ENCODE results near the gene PRPF39.
"Not testable (repeated sequence)": the region's sequence is repeated elsewhere in the genome, so short reads cannot be mapped to it uniquely, and the experiment has no call there.

PRPF39 gene

DNA sequence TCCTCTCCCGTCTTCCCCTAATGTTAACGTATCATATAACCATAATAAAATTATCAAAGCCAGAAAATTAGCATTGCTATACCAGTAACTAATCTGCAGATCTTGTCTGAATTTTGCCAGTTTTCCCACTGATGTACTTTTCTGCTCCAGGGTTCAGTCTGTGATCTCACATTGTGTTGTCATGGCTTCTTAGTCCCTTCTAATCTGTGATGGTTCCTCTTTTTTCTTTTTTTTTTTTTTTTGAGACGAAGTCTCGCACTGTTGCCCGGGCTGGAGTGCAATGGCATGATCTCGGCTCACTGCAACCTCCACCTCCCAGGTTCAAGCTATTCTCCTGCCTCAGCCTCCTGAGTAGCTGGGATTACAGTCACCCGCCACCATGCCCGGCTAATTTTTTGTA lies 58.2 kb downstream of the PRPF39 start:
- not testable (repeated sequence) for DNase-seq

DNA sequence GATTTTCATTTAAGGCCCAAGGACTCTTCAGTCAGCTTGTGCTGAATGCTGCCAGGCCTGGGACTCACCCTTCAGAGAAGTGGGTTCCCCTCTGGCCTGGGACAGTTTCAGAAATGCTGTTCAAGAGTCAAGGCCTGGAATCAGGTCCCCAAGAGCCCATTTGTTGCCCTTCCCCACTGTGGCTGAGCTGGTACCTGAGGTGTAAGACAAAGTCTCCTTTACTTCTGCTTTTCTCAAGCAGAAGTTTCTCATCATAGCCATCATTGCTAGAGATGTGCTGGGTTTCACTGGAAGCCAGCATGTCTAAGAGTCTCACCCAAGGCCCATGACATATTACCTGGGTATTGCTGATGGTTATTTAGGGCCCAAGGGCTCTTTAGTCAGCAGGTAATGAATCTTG lies 60.7 kb downstream of the PRPF39 start:
- DNase-seq, result no peak

DNA sequence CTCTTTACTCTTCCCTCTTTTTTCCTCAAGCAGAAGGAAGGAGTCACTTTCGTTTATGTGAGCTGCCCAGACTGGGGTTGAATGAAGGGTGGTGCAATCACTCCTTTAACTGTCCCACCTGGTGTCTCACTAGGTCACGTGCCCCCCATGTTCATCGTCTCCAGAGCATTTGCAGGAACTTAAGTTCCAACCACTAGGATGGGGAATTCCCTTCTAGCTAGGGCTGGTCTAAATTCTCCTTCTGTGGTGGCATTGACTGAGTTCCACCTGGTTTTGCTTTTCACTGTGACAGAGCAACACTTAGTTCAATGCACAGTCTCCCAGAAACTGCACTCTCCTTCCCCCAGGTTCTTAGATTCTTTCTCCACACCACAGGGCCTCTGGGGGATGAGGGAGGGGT lies 61.3 kb downstream of the PRPF39 start:
- DNase-seq, result no peak

DNA sequence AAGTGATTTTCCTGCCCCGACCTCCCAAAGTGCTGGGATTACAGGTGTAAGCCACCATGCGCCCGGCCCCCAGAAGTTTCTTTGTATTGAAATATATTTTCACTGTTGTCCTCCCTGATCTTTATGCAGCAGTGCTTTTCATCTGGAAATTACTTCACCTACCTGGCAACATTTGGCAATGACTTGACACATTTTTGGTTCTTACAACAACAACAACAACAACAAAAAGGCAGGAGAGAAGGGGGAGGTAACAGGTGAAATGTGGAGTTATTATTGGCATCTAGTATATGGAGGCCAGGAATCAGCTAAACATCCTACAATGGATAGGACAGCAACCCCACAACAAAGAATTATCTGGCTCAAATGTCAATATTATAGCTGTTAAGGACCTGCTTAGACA lies 65.7 kb downstream of the PRPF39 start:
- no peak for DNase-seq

DNA sequence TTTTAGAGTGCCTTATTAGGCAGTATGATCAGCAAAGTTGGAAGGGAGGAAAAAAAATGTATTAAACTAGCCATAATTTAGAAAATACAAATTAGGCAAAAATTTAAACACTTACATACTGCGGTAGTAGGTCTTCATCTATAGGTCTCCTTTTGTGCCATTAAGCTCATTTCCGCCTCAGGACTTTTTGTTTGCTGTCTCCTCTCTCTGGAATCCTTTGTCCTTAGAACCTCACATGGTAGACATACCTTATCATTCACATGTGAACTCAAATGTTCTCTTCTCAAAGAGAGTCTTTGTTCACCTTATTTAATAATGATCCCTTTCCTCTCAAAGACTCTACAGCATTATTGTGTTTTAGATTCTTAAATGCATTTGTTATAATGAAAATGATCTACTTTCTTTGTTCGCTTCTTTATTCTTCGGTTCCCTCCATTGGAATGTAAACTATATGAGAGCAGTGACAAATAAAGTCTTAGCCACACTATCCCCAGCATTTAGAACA lies 66.5 kb downstream of the PRPF39 start:
- no peak for DNase-seq

DNA sequence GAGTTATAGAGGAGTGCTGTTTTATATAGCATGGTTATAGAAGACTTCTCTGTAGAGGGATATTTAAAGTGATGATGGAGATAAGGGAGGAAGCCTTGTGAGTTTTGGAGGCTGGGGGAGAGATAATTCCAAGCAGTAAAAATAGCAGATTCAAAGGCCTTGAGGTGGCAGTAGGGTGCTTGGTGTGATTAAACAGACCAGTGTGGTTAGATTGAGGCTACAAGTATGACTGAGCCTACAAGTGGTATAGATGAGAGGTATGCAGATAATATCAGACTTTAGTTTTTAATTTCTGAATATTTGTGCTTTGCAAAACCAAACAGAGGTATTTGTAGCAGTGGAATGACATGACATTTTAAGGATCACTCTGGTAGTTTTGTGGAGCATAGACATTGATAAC lies 72.2 kb downstream of the PRPF39 start:
- no peak for DNase-seq
